Natural killer cell treated with Interleukin-12 subunit alpha and Interleukin-12 subunit beta and Interleukin-15 and Interleukin-18, amount 100 ng/mL, for 72 hours (primary cell): ENCODE data around the gene MCRIP1. TPM values are rescaled to one million over a fixed set of nuclear protein-coding genes. Genes with fewer than 3 reads are reported as not detected.
"Not testable (repeated sequence)": the region's sequence is repeated elsewhere in the genome, so short reads cannot be mapped to it uniquely, and the experiment has no call there.

Experiments
- ATAC-seq, 2 donors: fragments of 150-1000 bp; cut with Tn5 transposase in 1 of 2; sonication (Bioruptor Pico), chemical (Tn5 transposase) in 1 of 2; 2 replicates each; pipeline ENCODE4 v1.10.0; 2021
- DNase-seq: peaks from one replicate; pipeline ENCODE4 v3.0.0; 2022; ENCODE audit warnings: low spot score
- H3K27ac Mint-ChIP-seq, 2 donors: 1 replicate in 1 of 2; 2 replicates in 1 of 2; pipeline ENCODE4 v1.8.0; 2022; ENCODE audit warnings: mixed read lengths in 2 of 2, mild to moderate bottlenecking in 1 of 2, moderate library complexity in 1 of 2
- H3K27me3 Mint-ChIP-seq, 2 donors: 1 replicate in 1 of 2; 2 replicates in 1 of 2; pipeline ENCODE4 v1.8.0; 2022; ENCODE audit warnings: mixed read lengths in 2 of 2
- H3K36me3 Mint-ChIP-seq: one replicate; pipeline ENCODE4 v1.8.0; 2022; ENCODE audit warnings: mixed read lengths
- H3K4me1 Mint-ChIP-seq, 2 donors: 1 replicate in 1 of 2; 2 replicates in 1 of 2; pipeline ENCODE4 v1.8.0; 2022; ENCODE audit warnings: low read depth in 2 of 2, mixed read lengths in 2 of 2, mild to moderate bottlenecking in 1 of 2
- H3K4me3 Mint-ChIP-seq: one replicate; pipeline ENCODE4 v1.8.0; 2022; ENCODE audit warnings: mixed read lengths
- H3K9me3 Mint-ChIP-seq: 2 replicates; pipeline ENCODE4 v1.8.0; 2022; ENCODE audit warnings: mixed read lengths
- total RNA-seq, 2 donors: library from RNA; stranded (reverse); gene quantifications; one replicate each; pipeline ENCODE4 v1.2.3, GENCODE V29; 2022

Gene MCRIP1
- total RNA-seq, 2 donors from 2014 or later: 83.9 to 104 TPM

GRCh38 chr17:81840826-81841778, 8.0 kb upstream of the MCRIP1 start:
- Mint-ChIP-seq H3K27ac (no peak overlapping the region), H3K36me3 (no peaks in the 10 kb centered on the region), H3K4me1 (peaks cover 6 to 8% of the 10 kb centered on the region in 2 donors), H3K4me3 (no peak overlapping the region), H3K9me3 (no peaks in the 10 kb centered on the region), H3K27me3 (no peaks in the 10 kb centered on the region)
- DNase-seq (no peak), ATAC-seq (no peak)

- not testable (repeated sequence) for H3K36me3 Mint-ChIP-seq, H3K27ac Mint-ChIP-seq, H3K27me3 Mint-ChIP-seq, H3K4me1 Mint-ChIP-seq, ATAC-seq, H3K9me3 Mint-ChIP-seq, H3K4me3 Mint-ChIP-seq, DNase-seq
Observed at GRCh38 chr17:81840059-81840458, 7.0 kb upstream of the MCRIP1 start.

- ATAC-seq: no peak
- no peak for DNase-seq
- H3K27ac Mint-ChIP-seq: no peak overlapping the region
- no peak overlapping the region for H3K4me3 Mint-ChIP-seq
- H3K9me3 Mint-ChIP-seq: no peaks in the 10 kb centered on the region
- no peaks in the 10 kb centered on the region for H3K36me3 Mint-ChIP-seq
- no peaks in the 10 kb centered on the region for H3K27me3 Mint-ChIP-seq
- peaks cover 6 to 8% of the 10 kb centered on the region in 2 donors for H3K4me1 Mint-ChIP-seq
Observed at GRCh38 chr17:81839301-81839700, 6.2 kb upstream of the MCRIP1 start.

- no peaks in the 10 kb centered on the region for H3K9me3 Mint-ChIP-seq
- H3K4me3 Mint-ChIP-seq: no peak overlapping the region
- no peaks in the 10 kb centered on the region for H3K36me3 Mint-ChIP-seq
- no peak overlapping the region for H3K27ac Mint-ChIP-seq
- DNase-seq (no peak), ATAC-seq (no peak)
- no peaks in the 10 kb centered on the region for H3K27me3 Mint-ChIP-seq
- peaks cover 6 to 8% of the 10 kb centered on the region in 2 donors for H3K4me1 Mint-ChIP-seq
Observed at GRCh38 chr17:81838753-81839255, 5.7 kb upstream of the MCRIP1 start.

- H3K9me3 Mint-ChIP-seq: no peaks in the 10 kb centered on the region
- DNase-seq (no peak), ATAC-seq (no peak)
- H3K4me3 Mint-ChIP-seq: no peak overlapping the region
- no peaks in the 10 kb centered on the region for H3K36me3 Mint-ChIP-seq
- peaks cover 6 to 8% of the 10 kb centered on the region in 2 donors for H3K4me1 Mint-ChIP-seq
- H3K27ac Mint-ChIP-seq: no peak overlapping the region
- no peaks in the 10 kb centered on the region for H3K27me3 Mint-ChIP-seq
Observed at GRCh38 chr17:81837641-81838040, 4.5 kb upstream of the MCRIP1 start.

GRCh38 chr17:81834831-81835267, 1.8 kb upstream of the MCRIP1 start, which contains the start of gene PPP1R27:
PPP1R27 (minus strand) TSS chr17:81835050; CDS start chr17:81834953, 97 bp downstream.
- ATAC-seq: no peak
- H3K4me3 Mint-ChIP-seq: peak within 1 kb of the TSS; percentile 65
- no peaks in the 10 kb centered on the region for H3K36me3 Mint-ChIP-seq
- H3K27ac Mint-ChIP-seq: peak within 1 kb of the TSS; percentile 28 to 47
- no peaks in the 10 kb centered on the region for H3K27me3 Mint-ChIP-seq
- H3K4me1 Mint-ChIP-seq: peaks cover 22 to 24% of the 10 kb centered on the region in 2 donors
- no peak for DNase-seq
- H3K9me3 Mint-ChIP-seq: no peaks in the 10 kb centered on the region

- ATAC-seq (no peak), DNase-seq (peak; percentile 40)
- H3K4me1 Mint-ChIP-seq: peaks cover 24 to 30% of the 10 kb centered on the region in 2 donors
- H3K4me3 Mint-ChIP-seq: peak overlapping the region; percentile 65
- peak overlapping the region; percentile 28 to 47 for H3K27ac Mint-ChIP-seq
- no peaks in the 10 kb centered on the region for H3K9me3 Mint-ChIP-seq
- H3K36me3 Mint-ChIP-seq: no peaks in the 10 kb centered on the region
- no peaks in the 10 kb centered on the region for H3K27me3 Mint-ChIP-seq
Observed at GRCh38 chr17:81833921-81834830, 1.1 kb upstream of the MCRIP1 start.

- Mint-ChIP-seq H3K9me3 (no peaks in the 10 kb centered on the region), H3K4me3 (peak overlapping the region; percentile 91), H3K4me1 (peaks cover 24 to 33% of the 10 kb centered on the region in 2 donors), H3K27me3 (no peaks in the 10 kb centered on the region), H3K36me3 (no peaks in the 10 kb centered on the region), H3K27ac (peak overlapping the region; percentile 86 to 93)
- DNase-seq (no peak), ATAC-seq (peak; percentile 28 to 51)
Observed at GRCh38 chr17:81832608-81833159, 407 bp downstream of the MCRIP1 start.

- no peaks in the 10 kb centered on the region for H3K27me3 Mint-ChIP-seq
- H3K9me3 Mint-ChIP-seq: no peaks in the 10 kb centered on the region
- peak overlapping the region; percentile 86 to 93 for H3K27ac Mint-ChIP-seq
- peak overlapping the region; percentile 91 for H3K4me3 Mint-ChIP-seq
- peaks cover 22 to 30% of the 10 kb centered on the region in 2 donors for H3K4me1 Mint-ChIP-seq
- ATAC-seq: peak; percentile 22 to 47
- peak; percentile 59 for DNase-seq
- no peaks in the 10 kb centered on the region for H3K36me3 Mint-ChIP-seq
Observed at GRCh38 chr17:81831957-81832607, 1.0 kb downstream of the MCRIP1 start.

- no peaks in the 10 kb centered on the region for H3K36me3 Mint-ChIP-seq
- peak overlapping the region; percentile 86 to 93 for H3K27ac Mint-ChIP-seq
- DNase-seq: no peak
- peak overlapping the region; percentile 91 for H3K4me3 Mint-ChIP-seq
- H3K4me1 Mint-ChIP-seq: peaks cover 22 to 30% of the 10 kb centered on the region in 2 donors
- H3K9me3 Mint-ChIP-seq: no peaks in the 10 kb centered on the region
- H3K27me3 Mint-ChIP-seq: no peaks in the 10 kb centered on the region
- no peak for ATAC-seq
Observed at GRCh38 chr17:81831563-81831956, 1.5 kb downstream of the MCRIP1 start.

GRCh38 chr17:81829858-81830257, 3.2 kb downstream of the MCRIP1 start:
- peak overlapping the region in 1 of 2 donors; percentile 16 for H3K27ac Mint-ChIP-seq
- DNase-seq: no peak

GRCh38 chr17:81828656-81829055, 4.4 kb downstream of the MCRIP1 start:
- Mint-ChIP-seq H3K4me1 (peaks cover 26 to 30% of the 10 kb centered on the region in 2 donors), H3K36me3 (no peaks in the 10 kb centered on the region), H3K27ac (no peak overlapping the region), H3K4me3 (peak overlapping the region; percentile 21), H3K27me3 (no peaks in the 10 kb centered on the region), H3K9me3 (no peaks in the 10 kb centered on the region)
- DNase-seq (peak; percentile 51), ATAC-seq (no peak)

More at GRCh38 chr17:81829858-81830257, 3.2 kb downstream of the MCRIP1 start:
- Mint-ChIP-seq H3K27me3 (no peaks in the 10 kb centered on the region), H3K4me1 (peaks cover 27 to 30% of the 10 kb centered on the region in 2 donors), H3K36me3 (no peaks in the 10 kb centered on the region), H3K4me3 (peak overlapping the region; percentile 12), H3K9me3 (no peaks in the 10 kb centered on the region)
- no peak for ATAC-seq
